K562 (cell line): ENCODE results near the gene MSRB3. TPM values are rescaled to one million over a fixed set of nuclear protein-coding genes. Genes with fewer than 3 reads are reported as not detected.

Experiments
- ATAC-seq: fragments of 200-7000 bp; cut with Tn5 transposase; 3 replicates; pipeline ENCODE4 v1.9.1; 2020; ENCODE audit warnings: moderate library complexity
- BruUV-seq: library from RNA; stranded (reverse); fragments of 400-500 nt; replicated peaks from 2 replicates; lab custom pipeline; 2021; lab: Mats Ljungman, UMichigan
- CTCF ChIA-PET: fragments of 300-600 bp; formaldehyde crosslinking; extraction: SDS; loops from one replicate; lab custom pipeline; 2021; ENCODE audit warnings: low intra/inter-chr PET ratio; lab: Yijun Ruan, JAX
- POLR2A ChIA-PET: fragments of 300-600, 350-650 bp; sonication (Branson Sonifier 250); formaldehyde crosslinking; extraction: SDS; loops from one replicate; lab custom pipeline; 2021; ENCODE audit warnings: antibody characterized with exemption, inconsistent platforms; lab: Yijun Ruan, JAX
- DNase-seq, 4 experiments: peaks; one replicate each; pipeline versions ENCODE4 v3.0.0 to v3.0.0-alpha.2; 2011 to 2018; ENCODE audit warnings: low spot score in 3 of 4, mixed read lengths in 3 of 4; ENCODE audit errors: extremely low read depth in 1 of 4
- FAIRE-seq: peaks from 2 replicates; lab custom pipeline; 2011; peaks lifted over from hg19 to GRCh38; lab: Jason Lieb, UNC
- H2AFZ ChIP-seq: 2 replicates; pipeline ENCODE4 v1.6.0; 2011; ENCODE audit warnings: low read depth, low read length, control low read depth, inconsistent platforms
- H3K27ac ChIP-seq: fragments of 200-600 bp; 3 replicates; pipeline ENCODE4 v1.8.0; 2011; ENCODE audit warnings: low read depth, mild to moderate bottlenecking, control low read depth, inconsistent platforms, low read length, moderate library complexity, mixed read lengths; ENCODE audit errors: extremely low read depth
- H3K27me3 ChIP-seq, 2 experiments: fragments of 300-600 bp in 1 of 2; 2 replicates in 1 of 2; 3 replicates in 1 of 2; pipeline versions ENCODE4 v1.6.0 to v1.8.0; 2011; ENCODE audit warnings: inconsistent platforms in 2 of 2, low read length in 2 of 2, mild to moderate bottlenecking in 1 of 2, mixed read lengths in 1 of 2, moderate library complexity in 1 of 2; ENCODE audit not compliant: control insufficient read depth in 2 of 2, insufficient read depth in 2 of 2
- H3K36me3 ChIP-seq: fragments of 300-600 bp; 3 replicates; pipeline ENCODE4 v1.8.0; 2011; ENCODE audit warnings: mild to moderate bottlenecking, low read length, inconsistent platforms; ENCODE audit not compliant: control insufficient read depth, insufficient read depth
- H3K4me1 ChIP-seq, 2 experiments: fragments of 200-600 bp in 1 of 2; replicated peaks in 1 of 2; 2 replicates in 1 of 2; 3 replicates in 1 of 2; pipeline versions ENCODE4 v1.5.1 to v1.8.0; 2011; ENCODE audit warnings: inconsistent platforms in 2 of 2, low read length in 2 of 2, mild to moderate bottlenecking in 1 of 2, mixed read lengths in 1 of 2, moderate library complexity in 1 of 2; ENCODE audit not compliant: control insufficient read depth in 2 of 2, insufficient read depth in 2 of 2
- H3K4me2 ChIP-seq: 2 replicates; pipeline ENCODE4 v1.6.1; 2011; ENCODE audit warnings: low read length, control low read depth, inconsistent platforms, mixed read lengths; ENCODE audit not compliant: insufficient read depth
- H3K4me3 ChIP-seq: fragments of 200-600 bp; sonication (generic), shearing (Covaris generic); 2 replicates; pipeline ENCODE4 v1.5.1; 2016; ENCODE audit warnings: control low read depth, inconsistent platforms
- H3K79me2 ChIP-seq: fragments of 200-600 bp; 3 replicates; pipeline ENCODE4 v1.8.0; 2011; ENCODE audit warnings: low read length, inconsistent platforms; ENCODE audit not compliant: control insufficient read depth, insufficient read depth
- H3K9ac ChIP-seq, 2 experiments: 2 replicates each; pipeline versions ENCODE4 v1.6.0 to v1.6.1; 2011; ENCODE audit warnings: low read depth in 2 of 2, low read length in 2 of 2, control low read depth in 1 of 2, inconsistent platforms in 1 of 2, mild to moderate bottlenecking in 1 of 2, mixed read lengths in 1 of 2; ENCODE audit not compliant: insufficient read depth in 1 of 2
- H3K9me1 ChIP-seq: one replicate; pipeline ENCODE4 v1.6.0; 2011; ENCODE audit warnings: inconsistent platforms, mild to moderate bottlenecking, low read length, moderate library complexity; ENCODE audit not compliant: control insufficient read depth, insufficient read depth
- H3K9me3 ChIP-seq: replicated peaks from 2 replicates; pipeline ENCODE4 v1.5.1; 2011; ENCODE audit warnings: low read depth, low read length, inconsistent platforms; ENCODE audit not compliant: control insufficient read depth, insufficient read depth
- H4K20me1 ChIP-seq: replicated peaks from 2 replicates; pipeline ENCODE4 v1.6.1; 2011; ENCODE audit warnings: low read length, inconsistent platforms, mixed read lengths; ENCODE audit not compliant: control insufficient read depth, insufficient read depth
- CAMTA2 ChIP-seq: fragments of 250-450 bp; sonication (Bioruptor Pico); conservative IDR thresholded peaks from 2 replicates; pipeline ENCODE4 v1.5.1; 2022
- GABPA ChIP-seq: fragments of 200-800 bp; sonication (Bioruptor generic); conservative IDR thresholded peaks from 2 replicates; pipeline ENCODE4 v1.6.1; 2016; ENCODE audit warnings: low read depth, missing genetic modification characterization, missing compliant biosample characterization
- HNRNPK ChIP-seq: fragments of 200-400 bp; formaldehyde crosslinking; IDR thresholded peaks from one replicate; pipeline ENCODE4 v1.6.1; 2018; ENCODE audit warnings: mild to moderate bottlenecking, low read depth, low read length; ENCODE audit not compliant: poor library complexity, severe bottlenecking
- ZBTB40 ChIP-seq, 2 experiments: fragments of 450-650 bp in 1 of 2; sonication (generic) in 1 of 2; formaldehyde crosslinking in 1 of 2; IDR thresholded peaks; 2 replicates each; pipeline versions ENCODE4 v1.7.1 to v1.9.0; 2016 to 2022; ENCODE audit warnings: inconsistent platforms in 1 of 2, mild to moderate bottlenecking in 1 of 2, missing genetic modification reagents in 1 of 2
- ZNF253 ChIP-seq: fragments of 250-450 bp; sonication (Bioruptor Pico); conservative IDR thresholded peaks from 2 replicates; pipeline ENCODE4 v1.6.1; 2021; ENCODE audit warnings: mild to moderate bottlenecking
- ZNF551 ChIP-seq: fragments of 250-450 bp; sonication (Bioruptor Pico); IDR thresholded peaks from 2 replicates; pipeline ENCODE4 v1.5.0; 2021; ENCODE audit warnings: mild to moderate bottlenecking, moderate library complexity
- ZNF696 ChIP-seq: fragments of 250-450 bp; sonication (Bioruptor Pico); conservative IDR thresholded peaks from 2 replicates; pipeline ENCODE4 v1.4.0; 2020; ENCODE audit warnings: mild to moderate bottlenecking, moderate library complexity
- WGBS: fragments of 100-300 bp; shearing (Covaris generic); methylation state at CpG from one replicate; pipeline ENCODE4 v1.1.6; 2016; ENCODE audit warnings: low coverage, mixed read lengths; ENCODE audit not compliant: insufficient coverage; ENCODE audit errors: missing lambda C conversion rate; 5-methylcytosine and 5-hydroxymethylcytosine counted together
- in situ Hi-C: fragments of 300-500 bp; cut with MboI; formaldehyde crosslinking; loops from 4 replicates; pipeline ENCODE4 v1.15.0; 2018; ENCODE audit warnings: inconsistent platforms, mixed read lengths
- intact Hi-C: fragments of 100-400 bp; cut with micrococcal nuclease; formaldehyde crosslinking; loops from 2 replicates; pipeline ENCODE4 v1.14.2; 2022
- polyA plus RNA-seq, 8 experiments: library from polyadenylated mRNA; depleted of rRNA in 4 of 8; stranded (reverse) in 5 of 8; unstranded in 3 of 8; fragments of >200 nt; fragmentation: Nextera tagmentation in 2 of 8; fragmentation: Illumina TruSeq in 1 of 8; extraction: Ambion mirVana in 2 of 8; extraction: Trizol in 1 of 8; gene quantifications; 2 replicates each; pipeline versions ENCODE4 v1.2.1 to v1.2.3, GENCODE V29; 2011 to 2014; ENCODE audit warnings: inconsistent platforms in 1 of 8, missing spikeins in 1 of 8
- total RNA-seq, 7 experiments: library from RNA; depleted of rRNA in 6 of 7; stranded (reverse); fragments of >200 nt in 6 of 7; fragmentation: Illumina TruSeq in 2 of 7; extraction: Trizol in 2 of 7; gene quantifications; 2 replicates each; pipeline versions ENCODE4 v1.2.1 to v1.2.3, GENCODE V29; 2011 to 2021; ENCODE audit warnings: low replicate concordance in 1 of 7

Gene MSRB3
- total and polyA plus RNA-seq, 9 of the 15 experiments (the other 6 are each of a cell fraction or from before 2014, with no cell fraction given) = 0.04 TPM; not detected in 8

- Histone ChIP-seq H3K9me1 (no peaks in the 10 kb centered on the region), H3K4me2 (no peak overlapping the region), H3K79me2 (no peaks in the 10 kb centered on the region), H4K20me1 (no peaks in the 10 kb centered on the region), H3K9me3 (no peaks in the 10 kb centered on the region), H3K27me3 (no peaks in the 10 kb centered on the region; a peak in 1 of 5 replicates), H3K4me1 (no peaks in the 10 kb centered on the region), H3K27ac (no peak overlapping the region), H3K9ac (no peak overlapping the region), H3K36me3 (no peaks in the 10 kb centered on the region), H2AFZ (no peak overlapping the region), H3K4me3 (no peak overlapping the region)
- DNase-seq = no peak
- in situ Hi-C loops = loop anchor here (25.0 kb wide), 1 partner anchor 1089 kb away; no protein-coding TSS in a partner anchor
- POLR2A ChIA-PET = no interaction called here
- CTCF ChIA-PET = no interaction called here
- intact Hi-C loops = no loop called here
- BruUV-seq = no TSS peak
- FAIRE-seq = no peak
- ATAC-seq = no peak
- WGBS = 3% methylated on average over 5 of the region's 5 CpGs
- TF ChIP-seq HNRNPK = no peak
- TF ChIP-seq CAMTA2 (CRISPR knock-in tag) = no peak
- no peak for TF ChIP-seq ZNF253
- TF ChIP-seq GABPA = no peak
- TF ChIP-seq ZBTB40 (IDR thresholded peaks at IDR 0.05) = no peak
- TF ChIP-seq ZBTB40 (CRISPR knock-in tag; IDR thresholded peaks at IDR 0.05) = no peak
- TF ChIP-seq ZNF696 (CRISPR knock-in tag) = no peak
- no peak for TF ChIP-seq ZNF551 (CRISPR knock-in tag)
Measured at GRCh38 chr12:65323070-65323469, 44.6 kb downstream of the MSRB3 start.
